ENCODE results near the gene NEURL3.

- TF ChIP-seq CTCF (IDR thresholded peaks at IDR 0.05), result no peak
- TF ChIP-seq POLR2A (IDR thresholded peaks at IDR 0.05), result no peak
- TF ChIP-seq POLR2AphosphoS5 (IDR thresholded peaks at IDR 0.05), result no peak
- TF ChIP-seq EP300 (IDR thresholded peaks at IDR 0.05), result no peak
Measured at GRCh38 chr2:96529376-96530143, 24.4 kb upstream of the NEURL3 start.

Measured in sigmoid colon (tissue), 4 donors.